HCT116 (cell line): Measurements from ENCODE around the gene ADD3. TPM values are rescaled to one million over a fixed set of nuclear protein-coding genes. Genes with fewer than 3 reads are reported as not detected.

Experiments
- ATAC-seq: fragments of 200-7000 bp; cut with Tn5 transposase; 2 replicates; pipeline ENCODE4 v1.9.1; 2020; ENCODE audit warnings: mild to moderate bottlenecking, moderate library complexity
- BruUV-seq: library from RNA; stranded (reverse); fragments of 400-500 nt; replicated peaks from 2 replicates; lab custom pipeline; 2021; lab: Mats Ljungman, UMichigan
- CTCF ChIA-PET: fragments of 300-600 bp; sonication (Branson Sonifier 250); formaldehyde crosslinking; loops from one replicate; lab custom pipeline; 2021; ENCODE audit warnings: antibody characterized with exemption; lab: Charles Lee
- POLR2A ChIA-PET: fragments of 300-600, 350-600 bp; sonication (Branson Sonifier 250); formaldehyde crosslinking; loops from one replicate; lab custom pipeline; 2021; ENCODE audit warnings: antibody characterized with exemption; lab: Charles Lee
- RAD21 ChIA-PET, 2 experiments: fragments of 300-600 bp; sonication (Branson Sonifier 250); formaldehyde crosslinking; loops; one replicate each; lab custom pipeline; 2023; ENCODE audit warnings: low total read pairs in 2 of 2; ENCODE audit not compliant: uncharacterized antibody in 2 of 2, unreplicated experiment in 2 of 2, low non-redundant PET in 1 of 2; lab: Charles Lee
- DNase-seq: peaks from one replicate; pipeline ENCODE4 v3.0.0-alpha.2; 2010; ENCODE audit warnings: low read depth, low spot score
- H2AFZ ChIP-seq: fragments of 200-600 bp; shearing (Covaris generic), sonication (generic); 2 replicates; pipeline ENCODE4 v1.6.1; 2017; ENCODE audit warnings: low read depth, mixed run types, mixed read lengths, antibody characterized with exemption, low read length; ENCODE audit not compliant: poor library complexity, severe bottlenecking
- H3K27ac ChIP-seq: 2 replicates; pipeline ENCODE4 v1.5.1; 2012; ENCODE audit warnings: low read depth, low read length
- H3K27me3 ChIP-seq: fragments of 200-600 bp; sonication (generic); 2 replicates; pipeline ENCODE4 v1.6.1; 2016; ENCODE audit warnings: mixed run types, low read length, mixed read lengths; ENCODE audit not compliant: insufficient read depth
- H3K36me3 ChIP-seq, 2 experiments: fragments of 200-500 bp in 1 of 2; fragments of 200-600 bp in 1 of 2; sonication (Bioruptor generic) in 1 of 2; sonication (generic) in 1 of 2; 2 replicates each; pipeline versions ENCODE4 v1.5.1 to v1.6.1; 2014 to 2016; ENCODE audit warnings: low read length in 2 of 2, inconsistent platforms in 1 of 2, mixed read lengths in 1 of 2, mixed run types in 1 of 2; ENCODE audit not compliant: insufficient read depth in 2 of 2, control insufficient read depth in 1 of 2
- H3K4me1 ChIP-seq, 2 experiments: fragments of 200-600 bp in 1 of 2; sonication (generic) in 1 of 2; 2 replicates each; pipeline versions ENCODE4 v1.5.1 to v1.6.1; 2012 to 2017; ENCODE audit warnings: low read length in 2 of 2, inconsistent platforms in 1 of 2, mild to moderate bottlenecking in 1 of 2, mixed read lengths in 1 of 2, mixed run types in 1 of 2, moderate library complexity in 1 of 2; ENCODE audit not compliant: insufficient read depth in 2 of 2, control insufficient read depth in 1 of 2
- H3K4me2 ChIP-seq: fragments of 200-600 bp; sonication (generic); 2 replicates; pipeline ENCODE4 v1.6.1; 2017; ENCODE audit warnings: mixed run types, low read length, mixed read lengths
- H3K4me3 ChIP-seq, 2 experiments: fragments of 200-600 bp in 1 of 2; sonication (generic) in 1 of 2; replicated peaks in 1 of 2; 2 replicates each; pipeline ENCODE4 v1.5.1; 2011 to 2016; ENCODE audit warnings: low read length in 2 of 2, control low read depth in 1 of 2, low read depth in 1 of 2, mild to moderate bottlenecking in 1 of 2, mixed read lengths in 1 of 2, mixed run types in 1 of 2
- H3K79me2 ChIP-seq: fragments of 200-600 bp; sonication (generic); 2 replicates; pipeline ENCODE4 v1.6.1; 2017; ENCODE audit warnings: mild to moderate bottlenecking, mixed run types, low read length, moderate library complexity, mixed read lengths; ENCODE audit not compliant: insufficient read depth
- H3K9ac ChIP-seq: fragments of 200-600 bp; sonication (generic); 2 replicates; pipeline ENCODE4 v1.6.1; 2016; ENCODE audit warnings: low read length, mixed read lengths
- H3K9me2 ChIP-seq: fragments of 200-600 bp; sonication (generic), shearing (Covaris generic); 2 replicates; pipeline ENCODE4 v1.6.1; 2017; ENCODE audit warnings: mixed run types, mild to moderate bottlenecking, moderate library complexity; ENCODE audit not compliant: insufficient read depth
- H3K9me3 ChIP-seq, 2 experiments: fragments of 200-500 bp in 1 of 2; fragments of 200-600 bp in 1 of 2; sonication (Bioruptor generic) in 1 of 2; sonication (generic) in 1 of 2; 2 replicates each; pipeline ENCODE4 v1.6.1; 2014 to 2017; ENCODE audit warnings: low read length in 2 of 2, mixed read lengths in 2 of 2, inconsistent platforms in 1 of 2, low read depth in 1 of 2, mild to moderate bottlenecking in 1 of 2, mixed run types in 1 of 2, moderate library complexity in 1 of 2; ENCODE audit not compliant: control insufficient read depth in 1 of 2, insufficient read depth in 1 of 2
- H4K20me1 ChIP-seq: fragments of 200-600 bp; sonication (generic), shearing (Covaris generic); 2 replicates; pipeline ENCODE4 v1.6.1; 2017; ENCODE audit warnings: mixed run types, mild to moderate bottlenecking, moderate library complexity; ENCODE audit not compliant: insufficient read depth
- ATF3 ChIP-seq: IDR thresholded peaks from 2 replicates; pipeline ENCODE4 v1.6.1; 2012
- CEBPB ChIP-seq: IDR thresholded peaks from 2 replicates; pipeline ENCODE4 v1.6.1; 2012; ENCODE audit warnings: low read depth
- CTCF ChIP-seq, 3 experiments: fragments of 200-600 bp in 1 of 3; sonication (generic) in 1 of 3; IDR thresholded peaks in 2 of 3; conservative IDR thresholded peaks in 1 of 3; 2 replicates each; pipeline ENCODE4 v1.5.1; 2012 to 2017; ENCODE audit warnings: low read depth in 2 of 3, low read length in 2 of 3, antibody characterized with exemption in 1 of 3, borderline replicate concordance in 1 of 3, control low read depth in 1 of 3, mild to moderate bottlenecking in 1 of 3, mixed read lengths in 1 of 3, mixed run types in 1 of 3, moderate library complexity in 1 of 3; ENCODE audit not compliant: insufficient read depth in 1 of 3
- EGR1 ChIP-seq: IDR thresholded peaks from 2 replicates; pipeline ENCODE4 v1.6.1; 2012; ENCODE audit warnings: low read depth
- ELF1 ChIP-seq: IDR thresholded peaks from 2 replicates; pipeline ENCODE4 v1.6.1; 2012; ENCODE audit warnings: low read depth, borderline replicate concordance
- EZH2 ChIP-seq: fragments of 200-600 bp; sonication (generic); IDR thresholded peaks from 2 replicates; pipeline ENCODE4 v1.6.1; 2017; ENCODE audit warnings: antibody characterized with exemption, mixed run types
- EZH2phosphoT487 ChIP-seq: fragments of 200-600 bp; IDR thresholded peaks from 2 replicates; pipeline ENCODE4 v1.6.1; 2018; ENCODE audit warnings: antibody characterized with exemption, borderline replicate concordance
- FOSL1 ChIP-seq: IDR thresholded peaks from 2 replicates; pipeline ENCODE4 v1.6.1; 2012; ENCODE audit warnings: low read depth
- JUND ChIP-seq: IDR thresholded peaks from 2 replicates; pipeline ENCODE4 v1.6.1; 2012
- MAX ChIP-seq: IDR thresholded peaks from 2 replicates; pipeline ENCODE4 v1.6.1; 2012
- POLR2A ChIP-seq: IDR thresholded peaks from 2 replicates; pipeline ENCODE4 v1.7.0; 2011; ENCODE audit warnings: borderline replicate concordance; ENCODE audit not compliant: insufficient read depth, insufficient read length; ENCODE audit errors: extremely low read depth
- POLR2AphosphoS5 ChIP-seq: IDR thresholded peaks from 2 replicates; pipeline ENCODE4 v1.6.1; 2011; ENCODE audit warnings: mild to moderate bottlenecking, low read depth, low read length, moderate library complexity
- REST ChIP-seq: IDR thresholded peaks from 2 replicates; pipeline ENCODE4 v1.6.1; 2012; ENCODE audit warnings: low read depth
- SP1 ChIP-seq: IDR thresholded peaks from 2 replicates; pipeline ENCODE4 v1.6.1; 2012; ENCODE audit warnings: low read depth
- SRF ChIP-seq: IDR thresholded peaks from 2 replicates; pipeline ENCODE4 v1.6.1; 2012; ENCODE audit warnings: low read depth
- TCF7L2 ChIP-seq: IDR thresholded peaks from 2 replicates; pipeline ENCODE4 v1.7.0; 2011; ENCODE audit warnings: borderline replicate concordance, inconsistent platforms; ENCODE audit not compliant: insufficient read depth, insufficient read length; ENCODE audit errors: extremely low read depth
- YY1 ChIP-seq: IDR thresholded peaks from 2 replicates; pipeline ENCODE4 v1.6.1; 2011; ENCODE audit warnings: low read length, low read depth, moderate library complexity, mild to moderate bottlenecking; ENCODE audit not compliant: insufficient replicate concordance; ENCODE audit errors: extremely low read depth
- ZFX ChIP-seq: fragments of 450-650 bp; IDR thresholded peaks from 2 replicates; pipeline ENCODE4 v1.6.1; 2017
- ZNF274 ChIP-seq: fragments of 200-500 bp; sonication (Bioruptor generic); IDR thresholded peaks from 2 replicates; pipeline ENCODE4 v1.6.1; 2014; ENCODE audit warnings: mild to moderate bottlenecking, low read depth, low read length, inconsistent platforms
- intact Hi-C: fragments of 100-400 bp; cut with micrococcal nuclease; formaldehyde crosslinking; loops from 2 replicates; pipeline ENCODE4 v1.10.0; 2022
- total RNA-seq: library from RNA; stranded (reverse); gene quantifications from one replicate; pipeline ENCODE4 v1.2.1, GENCODE V29; 2021; ENCODE audit not compliant: unreplicated experiment

Gene ADD3
- total RNA-seq, 1 experiment from 2014 or later = 41.1 TPM

GRCh38 chr10:109959259-109960145 is 48.3 kb upstream of the ADD3 start:
- RAD21 ChIA-PET = no interaction called here
- TF ChIP-seq YY1 (no peak), POLR2A (no peak), ZNF274 (no peak), POLR2AphosphoS5 (no peak), EGR1 (no peak), SP1 (no peak), CEBPB (no peak), CTCF (IDR thresholded peaks at IDR 0.05 in 2 of 3, conservative IDR thresholded peaks at IDR 0.05 in 1 of 3; ENCODE audit: borderline replicate concordance in 1 of 3, insufficient read depth in 1 of 3, low read depth in 2 of 3, low read length in 2 of 3) (no peak), TCF7L2 (no peak), JUND (no peak), EZH2 (no peak), EZH2phosphoT487 (no peak), FOSL1 (no peak), ZFX (no peak), ATF3 (no peak), MAX (no peak), REST (no peak), SRF (no peak), ELF1 (no peak)
- H3K4me3 ChIP-seq = no peak overlapping the region
- H3K4me1 ChIP-seq = peaks cover 10 to 12% of the 10 kb centered on the region in 2 experiments; a peak in 3 of 4 replicates
- ATAC-seq = no peak
- no peaks in the 10 kb centered on the region for H3K79me2 ChIP-seq
- H3K9me3 ChIP-seq = no peaks in the 10 kb centered on the region
- H3K9me2 ChIP-seq = no peaks in the 10 kb centered on the region
- CTCF ChIA-PET = no interaction called here
- BruUV-seq = no TSS peak
- DNase-seq = no peak
- H3K27ac ChIP-seq = no peak overlapping the region
- no peak overlapping the region for H3K4me2 ChIP-seq
- H2AFZ ChIP-seq = no peak overlapping the region
- H4K20me1 ChIP-seq = no peaks in the 10 kb centered on the region
- intact Hi-C loops = no loop called here
- no peaks in the 10 kb centered on the region for H3K36me3 ChIP-seq
- H3K27me3 ChIP-seq = no peaks in the 10 kb centered on the region
- POLR2A ChIA-PET = no interaction called here
- no peak overlapping the region for H3K9ac ChIP-seq
